NCI-H82 (cell line): ENCODE measurements around the gene RPRD1A.
A peak's percentile ranks its signal among the peaks of the same experiment; 100 is the strongest.
"Not testable (repeated sequence)": the region's sequence is repeated elsewhere in the genome, so short reads cannot be mapped to it uniquely, and the experiment has no call there.

Experiments
- DNase-seq: peaks from one replicate; lab custom pipeline; 2025; lab: John Stamatoyannopoulos, UW

The RPRD1A gene

GRCh38 chr18:36077764-36078163 lies 10.4 kb upstream of the RPRD1A start:
- DNase-seq = not testable (repeated sequence)

- no peak for DNase-seq
Measured at GRCh38 chr18:36075862-36076587, 8.7 kb upstream of the RPRD1A start.

GRCh38 chr18:36074435-36074834 lies 7.1 kb upstream of the RPRD1A start:
- DNase-seq = no peak

GRCh38 chr18:36073676-36074075 lies 6.3 kb upstream of the RPRD1A start:
- no peak for DNase-seq

GRCh38 chr18:36072406-36072805 lies 5.0 kb upstream of the RPRD1A start:
- not testable (repeated sequence) for DNase-seq

- DNase-seq = no peak
Measured at GRCh38 chr18:36066686-36067054, 689 bp downstream of the RPRD1A start.

GRCh38 chr18:36066001-36066400 lies 1.4 kb downstream of the RPRD1A start:
- no peak for DNase-seq

- DNase-seq = not testable (repeated sequence)
Measured at GRCh38 chr18:36064809-36065079, 2.6 kb downstream of the RPRD1A start.

- no peak for DNase-seq
Measured at GRCh38 chr18:36064027-36064808, 3.1 kb downstream of the RPRD1A start.

GRCh38 chr18:36058674-36059073 lies 8.7 kb downstream of the RPRD1A start:
- no peak for DNase-seq

- no peak for DNase-seq
Measured at GRCh38 chr18:36051760-36052159, 15.6 kb downstream of the RPRD1A start.

- no peak for DNase-seq
Measured at GRCh38 chr18:36050479-36050878, 16.9 kb downstream of the RPRD1A start.

GRCh38 chr18:36047521-36047920 lies 19.8 kb downstream of the RPRD1A start:
- no peak for DNase-seq

- DNase-seq = no peak
Measured at GRCh38 chr18:36046898-36047297, 20.5 kb downstream of the RPRD1A start.

GRCh38 chr18:36045241-36045991 lies 21.9 kb downstream of the RPRD1A start:
- no peak for DNase-seq

GRCh38 chr18:36043153-36043552 lies 24.2 kb downstream of the RPRD1A start:
- no peak for DNase-seq

- no peak for DNase-seq
Measured at GRCh38 chr18:36041146-36041545, 26.2 kb downstream of the RPRD1A start.

- DNase-seq = no peak
Measured at GRCh38 chr18:36038102-36038663, 29.2 kb downstream of the RPRD1A start.

- peak; percentile 13 for DNase-seq
Measured at GRCh38 chr18:36035253-36035652, 32.1 kb downstream of the RPRD1A start.

- no peak for DNase-seq
Measured at GRCh38 chr18:36034299-36034895, 33.0 kb downstream of the RPRD1A start.

GRCh38 chr18:36031903-36032302 lies 35.5 kb downstream of the RPRD1A start:
- DNase-seq = no peak

GRCh38 chr18:36031407-36031806 lies 36.0 kb downstream of the RPRD1A start:
- DNase-seq = no peak
